Fibroblast of gingiva (primary cell): ENCODE measurements around the gene MRFAP1.
"Not testable (repeated sequence)": the region's sequence is repeated elsewhere in the genome, so short reads cannot be mapped to it uniquely, and the experiment has no call there.

Experiments used
- DNase-seq: peaks from one replicate; pipeline ENCODE4 v3.0.0-alpha.2; 2011; ENCODE audit warnings: low read depth

The MRFAP1 gene

DNA sequence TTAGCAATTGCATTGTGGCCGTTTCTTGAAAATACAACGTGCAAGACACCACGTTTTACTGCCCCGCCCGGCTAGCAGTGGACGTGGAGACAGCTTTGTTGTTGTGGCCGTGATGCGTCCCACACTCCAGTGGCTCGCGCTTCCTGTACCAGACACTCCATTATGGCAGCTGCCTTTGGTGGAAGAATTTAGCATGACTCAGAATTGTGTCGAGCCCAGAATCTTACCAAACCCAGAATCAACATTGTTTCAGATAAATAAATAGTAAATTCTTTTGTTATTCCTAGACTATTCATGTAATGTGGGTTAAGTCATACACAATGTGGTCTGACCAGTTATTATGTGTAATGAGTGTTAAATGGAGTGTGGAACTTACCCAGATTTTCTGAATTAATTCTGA lies 27.9 kb downstream of the MRFAP1 start:
- DNase-seq, result peak; percentile 66

DNA sequence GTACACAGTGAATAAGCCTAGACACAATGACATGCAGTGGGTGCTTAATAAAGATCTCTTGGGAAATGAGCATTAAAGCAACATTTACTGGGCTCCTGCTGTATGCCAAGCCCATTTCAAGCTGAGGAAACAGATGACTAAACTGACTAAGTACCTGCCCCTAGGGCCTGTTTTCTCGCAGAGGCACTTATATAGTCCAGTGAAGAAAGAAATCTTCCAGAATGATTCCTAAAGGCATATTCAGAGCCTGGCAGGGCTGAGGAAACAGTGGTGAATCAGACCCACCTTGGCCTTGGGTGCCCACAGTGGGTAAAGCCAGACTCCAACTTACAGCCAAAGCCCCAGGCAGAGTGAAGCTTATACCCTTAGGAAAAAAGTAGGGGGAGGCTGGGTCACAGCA lies 31.2 kb downstream of the MRFAP1 start:
- DNase-seq, result no peak

DNA sequence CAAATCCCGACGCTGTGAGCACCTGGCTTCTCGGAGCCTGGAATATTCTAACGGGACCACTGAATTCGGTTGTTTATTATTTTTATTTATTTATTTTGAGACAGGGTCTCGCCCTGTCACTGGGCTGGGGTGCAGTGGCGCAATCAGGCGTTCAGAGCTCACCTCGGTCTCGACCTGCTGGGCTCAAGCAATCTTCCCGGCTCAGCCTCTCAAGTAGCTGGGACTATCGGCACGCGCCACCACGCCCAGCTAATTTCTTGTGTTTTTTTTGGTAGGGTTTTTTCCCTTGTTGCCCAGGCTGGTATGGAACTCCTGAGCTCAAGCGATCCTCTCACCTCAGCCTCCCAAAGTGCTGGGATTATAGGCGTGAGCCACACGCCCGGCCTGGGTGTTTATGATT lies 31.6 kb downstream of the MRFAP1 start:
- DNase-seq, result no peak

DNA sequence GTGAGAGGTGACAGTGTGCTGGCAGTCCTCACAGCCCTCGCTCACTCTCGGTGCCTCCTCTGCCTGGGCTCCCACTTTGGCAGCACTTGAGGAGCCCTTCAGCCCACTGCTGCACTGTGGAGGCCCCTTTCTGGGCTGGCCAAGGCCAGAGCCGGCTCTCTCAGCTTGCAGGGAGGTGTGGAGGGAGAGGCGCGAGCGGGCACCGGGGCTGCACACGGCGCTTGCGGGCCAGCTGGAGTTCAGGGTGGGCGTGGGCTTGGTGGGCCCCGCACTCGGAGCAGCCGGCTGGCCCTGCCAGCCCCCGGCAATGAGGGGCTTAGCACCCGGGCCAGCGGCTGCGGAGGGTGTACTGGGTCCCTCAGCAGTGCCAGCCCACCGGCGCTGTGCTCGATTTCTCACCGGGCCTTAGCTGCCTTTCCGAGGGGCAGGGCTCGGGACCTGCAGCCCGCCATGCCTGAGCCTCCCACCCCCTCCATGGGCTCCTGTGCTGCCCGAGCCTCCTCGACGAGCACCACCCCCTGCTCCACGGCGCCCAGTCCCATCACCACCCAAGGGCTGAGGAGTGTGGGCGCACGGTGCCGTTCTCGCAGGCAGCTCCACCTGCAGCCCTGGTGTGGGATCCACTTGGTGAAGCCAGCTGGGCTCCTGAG lies 32.2 kb downstream of the MRFAP1 start:
- DNase-seq, result not testable (repeated sequence)

DNA sequence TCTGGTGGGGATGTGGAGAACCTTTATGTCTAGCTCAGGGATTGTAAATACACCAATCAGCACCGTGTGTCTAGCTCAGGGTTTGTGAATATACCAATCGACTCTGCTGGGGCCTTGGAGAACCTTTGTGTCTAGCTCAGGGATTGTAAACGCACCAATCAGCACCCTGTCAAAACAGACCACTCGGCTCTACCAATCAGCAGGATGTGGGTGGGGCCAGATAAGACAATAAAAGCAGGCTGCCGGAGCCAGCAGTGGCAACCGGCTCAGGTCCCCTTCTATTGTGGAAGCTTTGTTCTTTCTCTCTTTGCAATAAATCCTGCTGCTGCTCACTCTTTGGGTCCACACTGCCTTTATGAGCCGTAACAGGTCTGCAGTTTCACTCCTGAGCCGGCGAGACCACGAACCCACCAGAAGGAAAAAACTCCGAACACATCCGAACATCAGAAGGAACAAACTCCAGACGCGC lies 32.7 kb downstream of the MRFAP1 start:
- DNase-seq, result peak; percentile 48

DNA sequence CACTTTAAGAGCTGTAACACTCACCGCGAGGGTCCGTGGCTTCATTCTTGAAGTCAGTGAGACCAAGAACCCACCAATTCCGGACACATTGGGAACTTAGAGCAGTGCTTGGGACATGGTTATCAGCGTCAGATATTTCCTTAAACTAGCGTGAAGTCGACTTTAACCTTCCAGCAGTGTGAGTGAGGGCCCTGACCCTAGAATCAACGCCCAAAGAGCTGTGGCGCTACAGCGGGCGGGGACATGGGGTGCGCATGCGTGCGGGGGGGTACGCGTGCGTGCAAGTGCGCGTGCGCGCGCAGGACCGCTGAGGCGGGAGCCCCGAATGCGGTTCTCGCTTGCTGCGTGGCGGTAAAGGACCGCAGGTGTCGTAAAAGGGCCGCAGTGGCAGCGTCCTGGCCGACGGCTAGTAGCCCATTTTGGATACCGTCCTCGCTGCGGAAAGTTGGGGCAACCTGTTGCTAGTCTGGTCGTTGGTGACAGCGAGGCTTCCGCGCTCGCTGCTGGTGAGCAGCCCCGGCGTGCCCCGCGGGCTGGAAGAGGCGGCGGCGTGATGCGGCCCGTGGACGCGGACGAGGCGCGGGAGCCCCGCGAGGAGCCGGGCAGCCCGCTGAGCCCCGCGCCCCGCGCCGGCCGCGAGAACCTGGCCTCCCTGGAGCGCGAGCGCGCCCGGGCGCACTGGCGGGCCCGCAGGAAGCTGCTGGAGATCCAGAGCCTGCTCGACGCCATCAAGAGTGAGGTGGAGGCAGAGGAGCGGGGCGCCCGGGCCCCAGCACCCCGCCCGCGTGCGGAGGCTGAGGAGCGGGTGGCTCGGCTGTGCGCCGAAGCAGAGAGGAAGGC lies 33.4 kb downstream of the MRFAP1 start:
- DNase-seq, result peak; percentile 98

DNA sequence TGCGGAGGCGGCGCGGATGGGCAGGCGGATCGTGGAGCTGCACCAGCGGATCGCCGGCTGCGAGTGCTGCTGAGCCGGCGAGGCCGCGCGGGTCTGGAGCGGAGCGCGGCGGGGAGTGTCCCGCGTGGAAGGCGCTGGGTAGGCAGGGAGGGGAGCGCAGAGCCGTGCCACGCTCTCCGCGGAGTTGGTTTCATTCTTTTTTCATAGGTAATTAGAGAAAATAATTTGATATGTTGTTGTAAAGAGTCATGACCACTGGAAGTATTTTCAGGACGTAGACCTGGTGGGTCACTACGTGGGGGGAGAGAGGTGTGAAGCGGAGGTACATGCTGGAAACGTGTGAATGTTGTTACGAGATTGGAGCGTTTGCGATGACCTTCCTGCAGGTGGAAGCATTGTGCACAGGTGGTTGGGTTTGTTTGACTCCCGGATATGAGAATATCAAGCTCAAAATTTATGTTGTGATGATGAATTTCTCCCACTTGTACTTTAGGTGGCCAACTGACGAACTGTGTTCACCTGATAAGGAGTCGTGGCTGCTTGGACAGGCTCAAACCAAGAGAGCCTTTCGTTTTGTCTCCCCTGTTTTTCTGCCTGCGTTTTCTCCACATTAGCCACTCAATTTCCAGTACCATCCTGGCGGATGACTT lies 34.1 kb downstream of the MRFAP1 start:
- DNase-seq, result no peak

DNA sequence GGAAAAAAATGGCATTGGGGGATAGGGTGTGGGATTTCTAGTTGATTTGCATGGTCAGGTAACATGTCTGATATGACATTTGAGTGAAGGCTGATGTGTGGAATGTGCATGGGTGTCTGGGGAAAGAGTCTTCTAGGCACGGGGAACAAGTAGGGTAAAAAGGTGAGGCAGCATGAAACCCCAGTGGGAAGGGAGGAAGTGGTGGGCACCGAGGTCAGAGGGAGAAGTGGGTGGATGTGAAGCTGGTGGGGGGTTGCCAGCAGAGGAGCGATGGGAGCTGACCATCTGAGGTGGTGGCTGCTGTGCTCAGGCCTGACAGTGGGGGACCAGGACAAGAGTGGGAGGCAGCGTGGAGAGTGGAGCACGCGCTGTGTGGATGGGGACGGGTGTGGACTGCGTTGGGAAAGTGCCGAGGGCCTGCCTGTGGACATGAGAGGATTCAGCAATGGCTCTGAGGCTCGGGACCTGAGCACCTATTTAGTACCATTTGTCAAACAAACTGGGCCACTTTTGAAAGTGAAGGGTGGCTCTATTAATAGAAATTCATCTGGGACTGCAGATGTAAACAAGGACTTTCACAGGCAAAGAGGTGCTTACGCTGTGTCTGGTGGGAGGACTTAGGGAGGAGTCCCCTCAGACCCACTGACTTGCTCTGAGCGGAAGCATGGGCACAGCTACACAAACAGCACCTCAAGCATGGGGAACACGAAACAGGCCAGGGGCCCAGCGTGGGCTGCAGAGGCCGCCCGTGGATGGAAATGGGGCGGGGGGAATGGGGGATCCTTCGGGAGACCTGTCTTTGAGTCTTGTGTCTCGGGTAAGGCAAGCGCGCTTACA lies 36.5 kb downstream of the MRFAP1 start:
- no peak for DNase-seq

DNA sequence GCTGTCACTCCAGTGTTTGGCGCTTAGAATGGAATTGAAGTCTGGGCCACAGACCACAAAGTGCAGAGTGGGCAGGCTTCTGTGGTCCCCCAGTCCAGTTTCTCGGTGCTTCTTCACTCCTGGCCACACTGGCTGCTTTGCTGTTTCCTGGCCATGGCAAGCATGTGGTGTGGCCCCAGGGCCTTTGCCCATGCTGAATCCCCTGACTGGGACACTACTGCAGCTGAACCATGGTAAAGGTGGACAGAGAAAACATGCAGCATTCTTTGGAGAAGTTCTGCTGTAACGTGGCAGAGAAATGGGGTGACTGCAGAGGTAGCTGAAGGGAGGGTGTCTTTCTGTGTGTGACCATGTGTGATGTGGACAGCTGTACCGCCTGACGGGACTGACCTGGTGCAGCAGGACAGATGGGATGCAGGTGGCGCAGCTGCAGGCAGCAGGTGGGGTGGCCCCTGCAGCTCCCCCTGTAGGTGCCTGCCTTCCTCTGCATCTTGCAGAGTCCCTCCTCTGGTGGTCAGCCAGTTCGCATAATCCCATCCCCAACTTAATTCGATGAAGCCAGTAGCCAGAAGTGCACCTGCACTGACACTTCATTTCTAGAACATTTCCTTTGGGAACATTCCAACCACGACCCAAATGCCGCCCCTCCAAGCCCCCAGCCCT lies 40.0 kb downstream of the MRFAP1 start:
- no peak for DNase-seq

DNA sequence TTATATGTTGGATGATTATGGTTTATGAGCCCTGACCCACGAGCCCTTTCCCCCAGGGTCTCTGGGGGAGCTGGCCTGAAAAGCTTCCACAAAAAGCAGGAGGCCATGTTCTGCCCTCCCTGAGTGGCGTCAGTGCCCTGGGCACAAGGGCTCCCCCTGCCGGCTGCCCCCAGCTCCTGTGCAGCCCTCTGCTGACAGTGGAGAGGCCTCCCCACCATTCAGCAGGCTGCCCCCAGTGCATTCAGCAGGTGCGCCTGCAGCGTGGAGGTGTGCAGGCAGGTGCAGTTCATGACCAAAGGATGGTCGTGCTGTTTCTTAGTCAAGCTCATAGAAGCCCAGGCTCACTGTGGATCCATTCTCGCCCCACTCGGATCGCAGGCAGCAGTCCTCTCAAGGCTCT lies 40.7 kb downstream of the MRFAP1 start:
- no peak for DNase-seq

DNA sequence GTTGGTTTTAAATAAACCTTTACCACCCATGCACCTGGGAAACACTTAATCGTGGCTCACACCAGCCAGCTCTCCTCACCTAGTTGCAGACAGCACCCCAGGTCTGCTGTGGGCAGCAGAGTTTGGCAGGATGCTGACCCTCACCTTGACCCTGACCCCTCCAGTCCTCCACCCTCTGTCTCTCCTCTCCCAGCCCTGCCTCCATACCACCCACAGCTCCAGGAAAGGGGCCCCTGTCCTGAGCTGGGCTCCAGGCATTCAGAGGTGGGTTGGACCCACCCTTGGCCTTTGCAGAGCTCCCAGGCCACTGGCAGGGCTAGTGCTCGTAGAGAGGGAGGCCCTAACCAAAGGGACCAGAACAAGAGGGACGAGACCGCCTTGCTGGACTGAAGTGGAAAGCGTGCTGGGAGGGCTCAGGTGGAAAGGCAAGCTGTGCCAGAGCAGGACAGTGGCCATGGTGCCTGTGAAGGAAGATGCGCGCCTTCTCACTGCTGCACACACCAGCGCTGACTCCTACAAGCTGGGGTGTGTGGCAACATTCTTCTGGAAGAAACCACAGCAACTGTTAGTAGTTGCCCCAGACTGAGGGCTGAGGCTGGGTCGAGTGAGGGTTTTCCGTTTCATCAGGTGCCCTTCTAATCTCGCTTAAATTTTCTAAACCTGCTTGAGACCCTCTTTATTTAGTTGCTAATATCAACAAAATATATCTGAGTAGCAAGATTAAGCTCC lies 42.5 kb downstream of the MRFAP1 start:
- no peak for DNase-seq

DNA sequence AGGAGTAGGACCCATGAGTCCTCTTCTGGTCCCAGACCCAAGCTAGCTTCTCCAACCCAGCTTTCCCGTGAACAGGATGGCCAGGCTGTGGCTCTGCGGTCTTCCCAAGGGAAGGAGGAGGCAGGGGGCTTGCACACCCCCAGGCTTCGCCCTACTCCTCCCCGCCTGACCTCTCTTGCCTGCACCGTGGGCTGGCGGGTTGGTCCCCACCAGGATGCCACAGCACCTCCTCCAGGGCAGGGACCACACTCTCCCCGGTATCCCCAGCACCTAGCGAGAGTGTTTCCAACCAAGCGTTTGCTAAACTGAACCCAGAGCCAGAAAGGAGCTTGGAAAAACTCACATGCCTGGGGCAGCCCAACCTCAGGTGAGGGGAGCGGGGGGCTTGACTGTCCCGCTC lies 44.2 kb downstream of the MRFAP1 start:
- DNase-seq, result no peak

DNA sequence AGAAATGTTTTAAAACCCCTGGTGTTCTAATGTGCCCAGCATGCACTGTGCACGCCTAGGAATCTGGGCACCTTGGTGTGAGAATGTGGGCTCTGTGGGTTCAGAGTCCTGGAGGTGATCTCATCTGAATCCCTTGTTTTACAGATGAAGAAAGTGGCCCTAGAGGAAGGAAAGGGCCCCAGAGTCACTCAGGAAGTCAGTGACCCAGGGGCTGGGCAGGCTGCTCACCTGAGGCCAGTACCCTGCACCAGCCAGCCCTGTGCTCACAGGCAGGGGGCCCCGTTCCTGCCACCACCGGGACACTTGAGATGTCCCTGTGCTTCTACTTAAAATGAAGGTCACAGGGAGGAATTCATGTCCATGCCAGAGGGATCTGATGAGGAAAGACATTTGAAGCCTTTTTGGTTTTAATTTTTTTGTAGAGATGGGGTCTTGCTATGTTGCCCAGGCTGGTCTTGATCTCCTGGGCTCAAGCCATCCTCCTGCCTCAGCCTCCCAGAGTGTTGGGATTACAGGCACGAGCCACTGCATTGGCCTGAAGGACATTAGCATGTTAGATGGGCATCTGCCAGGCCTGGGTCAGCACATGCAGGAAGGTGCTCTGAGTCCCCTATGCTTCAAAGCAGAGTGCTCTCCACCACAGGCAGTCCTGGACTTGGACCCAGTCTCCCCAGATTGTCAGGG lies 45.8 kb downstream of the MRFAP1 start:
- no peak for DNase-seq

DNA sequence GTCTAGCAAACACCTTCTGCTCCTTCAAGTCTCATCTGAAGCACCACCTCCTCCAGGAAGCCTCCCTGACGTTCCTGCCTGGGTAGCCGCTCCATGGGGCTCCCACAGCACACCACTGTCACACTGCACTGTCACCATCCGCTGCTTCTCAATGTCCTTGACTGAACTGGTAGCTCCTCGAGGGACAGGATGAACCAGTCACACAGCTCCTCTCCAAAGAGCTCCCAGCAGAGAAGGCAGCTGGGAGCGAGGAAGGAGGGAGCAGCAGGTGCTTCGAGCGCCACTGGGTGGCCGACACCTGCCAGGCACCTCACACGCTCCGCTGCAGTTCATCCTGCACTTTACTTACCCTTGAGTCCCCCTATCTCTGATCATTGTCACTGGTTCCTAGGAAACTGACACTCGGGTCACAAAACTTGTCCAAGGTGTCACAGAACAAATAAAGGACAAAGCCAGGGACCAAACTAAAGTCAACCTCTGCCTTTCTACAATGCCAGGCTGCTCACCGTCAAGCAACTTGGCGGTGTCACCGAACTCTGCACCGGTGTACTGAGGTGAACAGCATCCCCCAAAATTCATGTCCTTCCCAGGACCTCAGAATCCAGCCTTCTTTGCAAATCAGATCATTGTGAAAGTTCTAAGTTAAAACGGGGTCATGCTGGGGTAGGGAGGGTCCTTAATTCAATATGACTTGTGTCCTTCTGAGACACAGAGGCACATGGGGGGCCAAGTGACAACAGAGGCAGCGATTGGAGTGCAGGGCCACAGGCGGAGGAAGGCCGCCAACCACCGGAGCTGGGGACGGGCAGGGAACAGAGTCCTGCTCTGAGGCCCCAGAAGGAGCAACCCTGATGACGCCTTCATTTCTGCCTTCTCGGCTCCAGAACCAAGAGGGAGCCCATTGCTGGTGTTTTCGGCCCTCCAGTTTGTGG lies 47.7 kb downstream of the MRFAP1 start:
- DNase-seq, result no peak

DNA sequence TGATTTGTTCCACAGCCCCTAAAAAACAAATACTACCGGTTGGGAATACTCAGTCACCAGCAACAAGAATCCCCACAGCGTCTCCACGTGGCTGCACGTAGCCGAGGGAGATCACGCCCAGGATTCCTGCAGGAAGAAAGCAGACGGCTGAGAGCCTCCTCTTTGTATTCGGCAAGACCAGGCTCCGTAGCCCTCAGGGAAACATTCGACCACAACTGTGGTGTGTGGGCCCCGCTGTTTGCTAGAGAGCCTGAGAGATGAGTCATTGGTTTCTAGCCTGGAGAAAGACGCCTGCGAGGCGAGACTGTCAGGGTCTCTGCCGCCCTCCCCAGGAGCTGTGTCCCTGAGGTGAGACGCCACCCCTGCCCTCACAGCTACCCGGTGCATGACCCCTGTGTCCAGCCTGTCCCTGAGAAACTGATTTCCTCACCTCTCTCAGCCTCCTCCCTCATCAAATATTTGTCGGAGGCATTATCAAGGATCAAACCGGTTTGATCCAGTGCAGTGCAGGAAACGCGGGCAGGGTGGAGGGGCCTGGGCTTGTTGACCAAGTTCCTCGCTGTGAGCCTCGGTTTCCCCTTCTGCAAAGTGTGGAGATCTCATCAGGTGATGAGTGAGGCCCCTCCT lies 48.5 kb downstream of the MRFAP1 start:
- DNase-seq, result peak; percentile 72

DNA sequence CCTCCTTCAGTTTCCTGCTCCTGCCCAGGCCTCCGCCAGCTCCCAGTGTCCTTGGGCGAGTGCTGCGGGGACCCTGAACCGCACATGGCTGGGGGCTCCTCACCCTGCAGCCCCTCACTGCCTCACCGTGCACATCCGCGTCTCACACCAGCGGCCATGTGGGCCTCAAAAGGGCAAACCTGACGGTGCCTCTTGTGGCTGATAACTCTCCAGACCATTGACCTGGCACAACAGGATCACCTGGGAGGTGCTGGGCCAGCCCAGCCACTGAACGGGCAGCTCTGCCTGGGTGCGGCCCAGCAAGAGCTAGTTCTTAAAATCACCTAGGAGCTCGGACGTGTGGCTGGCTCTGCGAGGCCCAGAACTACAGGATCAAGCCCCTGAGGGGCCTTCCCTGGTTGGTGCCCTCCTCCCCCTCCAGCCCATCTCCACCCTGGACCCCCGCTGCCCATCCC lies 49.0 kb downstream of the MRFAP1 start:
- DNase-seq, result no peak
